Hepatocyte (in vitro differentiated cells): ENCODE results near the gene ITPKB. TPM values are rescaled to one million over a fixed set of nuclear protein-coding genes. Genes with fewer than 3 reads are reported as not detected.

Source experiments
- DNase-seq: peaks from one replicate; pipeline ENCODE4 v3.0.0-alpha.2; 2016; ENCODE audit warnings: low spot score
- H2AFZ ChIP-seq: fragments of 200-600 bp; sonication (generic); 2 replicates; pipeline ENCODE4 v1.6.0; 2016; ENCODE audit warnings: antibody characterized with exemption, mild to moderate bottlenecking
- H3K27ac ChIP-seq: fragments of 200-600 bp; sonication (generic); 2 replicates; pipeline ENCODE4 v1.5.1; 2016; ENCODE audit warnings: mild to moderate bottlenecking
- H3K27me3 ChIP-seq: fragments of 200-600 bp; sonication (generic); 2 replicates; pipeline ENCODE4 v1.6.1; 2016
- H3K36me3 ChIP-seq: fragments of 200-600 bp; sonication (generic); replicated peaks from 2 replicates; pipeline ENCODE4 v1.5.1; 2016; ENCODE audit warnings: low read depth; ENCODE audit not compliant: insufficient read depth
- H3K4me1 ChIP-seq: fragments of 200-600 bp; sonication (generic); 2 replicates; pipeline ENCODE4 v1.5.1; 2016; ENCODE audit warnings: mild to moderate bottlenecking, moderate library complexity; ENCODE audit not compliant: insufficient read depth
- H3K4me2 ChIP-seq: fragments of 200-600 bp; sonication (generic); 2 replicates; pipeline ENCODE4 v1.6.0; 2016
- H3K4me3 ChIP-seq: fragments of 200-600 bp; sonication (generic); 2 replicates; pipeline ENCODE4 v1.5.1; 2016; ENCODE audit warnings: mild to moderate bottlenecking
- H3K79me2 ChIP-seq: fragments of 200-600 bp; sonication (generic); 2 replicates; pipeline ENCODE4 v1.6.0; 2017; ENCODE audit warnings: mild to moderate bottlenecking
- H3K9me2 ChIP-seq: fragments of 200-600 bp; sonication (generic); replicated peaks from 2 replicates; pipeline ENCODE4 v1.6.0; 2017; ENCODE audit warnings: mild to moderate bottlenecking; ENCODE audit not compliant: insufficient read depth
- H3K9me3 ChIP-seq: fragments of 200-600 bp; sonication (generic); 2 replicates; pipeline ENCODE4 v1.5.1; 2016; ENCODE audit warnings: low read depth, mild to moderate bottlenecking
- H4K20me1 ChIP-seq: fragments of 200-600 bp; sonication (generic); 2 replicates; pipeline ENCODE4 v1.6.0; 2016; ENCODE audit warnings: mild to moderate bottlenecking; ENCODE audit not compliant: insufficient read depth, poor library complexity, severe bottlenecking
- EZH2 ChIP-seq: fragments of 200-600 bp; sonication (generic); IDR thresholded peaks from 2 replicates; pipeline ENCODE4 v1.6.1; 2016; ENCODE audit warnings: antibody characterized with exemption, mild to moderate bottlenecking, borderline replicate concordance
- EZH2phosphoT487 ChIP-seq: fragments of 200-600 bp; sonication (generic); IDR thresholded peaks from one replicate; pipeline ENCODE4 v1.6.1; 2018; ENCODE audit warnings: antibody characterized with exemption, mild to moderate bottlenecking, low read depth, moderate library complexity; ENCODE audit not compliant: unreplicated experiment, severe bottlenecking
- WGBS: methylation state at CpG from one replicate; pipeline ENCODE4 v1.1.6; 2016; ENCODE audit warnings: low lambda C conversion rate; ENCODE audit errors: missing lambda C conversion rate; 5-methylcytosine and 5-hydroxymethylcytosine counted together
- polyA plus RNA-seq: library from polyadenylated mRNA; unstranded; fragments of >200 nt; fragmentation: Nextera tagmentation; extraction: Ambion mirVana; gene quantifications from 2 replicates; pipeline ENCODE4 v1.2.1, GENCODE V29; 2016
- total RNA-seq: library from RNA; depleted of rRNA; stranded (reverse); fragments of >200 nt; gene quantifications from 2 replicates; pipeline ENCODE4 v1.2.3, GENCODE V29; 2014
- TF ChIP-seq, protein P1 (sequence below): fragments of 200-600 bp; sonication (generic); IDR thresholded peaks from 2 replicates; pipeline ENCODE4 v1.5.1; 2016; ENCODE audit warnings: antibody characterized with exemption, mild to moderate bottlenecking; ENCODE audit not compliant: poor library complexity

The ITPKB gene
- total and polyA plus RNA-seq, 2 experiments from 2014 or later: 11.0 to 13.8 TPM

DNA sequence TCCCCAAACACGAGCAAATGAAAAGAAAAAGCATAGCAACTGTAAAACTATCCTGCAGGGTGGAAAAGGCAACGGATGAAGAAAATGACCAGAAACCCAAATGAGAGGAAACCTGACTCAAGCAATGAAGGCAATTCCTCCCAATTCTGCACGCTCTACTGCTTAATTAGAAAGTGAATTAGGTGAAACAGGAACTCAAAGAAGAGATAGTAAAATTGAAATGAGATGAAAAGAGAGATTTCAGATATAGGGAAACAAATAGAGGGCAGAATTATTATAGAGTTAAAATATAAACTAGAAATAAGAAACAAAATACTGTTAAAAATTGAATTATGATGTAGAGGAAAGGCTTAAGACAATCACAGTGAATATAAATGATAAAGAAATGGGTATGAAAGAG, 27.5 kb upstream of the ITPKB start:
- DNase-seq: no peak
- no peaks in the 10 kb centered on the region for H3K36me3 ChIP-seq
- H4K20me1 ChIP-seq: no peaks in the 10 kb centered on the region
- no peaks in the 10 kb centered on the region for H3K27me3 ChIP-seq
- no peak for TF ChIP-seq EZH2
- TF ChIP-seq EZH2phosphoT487: no peak
- TF ChIP-seq, protein P1, sequence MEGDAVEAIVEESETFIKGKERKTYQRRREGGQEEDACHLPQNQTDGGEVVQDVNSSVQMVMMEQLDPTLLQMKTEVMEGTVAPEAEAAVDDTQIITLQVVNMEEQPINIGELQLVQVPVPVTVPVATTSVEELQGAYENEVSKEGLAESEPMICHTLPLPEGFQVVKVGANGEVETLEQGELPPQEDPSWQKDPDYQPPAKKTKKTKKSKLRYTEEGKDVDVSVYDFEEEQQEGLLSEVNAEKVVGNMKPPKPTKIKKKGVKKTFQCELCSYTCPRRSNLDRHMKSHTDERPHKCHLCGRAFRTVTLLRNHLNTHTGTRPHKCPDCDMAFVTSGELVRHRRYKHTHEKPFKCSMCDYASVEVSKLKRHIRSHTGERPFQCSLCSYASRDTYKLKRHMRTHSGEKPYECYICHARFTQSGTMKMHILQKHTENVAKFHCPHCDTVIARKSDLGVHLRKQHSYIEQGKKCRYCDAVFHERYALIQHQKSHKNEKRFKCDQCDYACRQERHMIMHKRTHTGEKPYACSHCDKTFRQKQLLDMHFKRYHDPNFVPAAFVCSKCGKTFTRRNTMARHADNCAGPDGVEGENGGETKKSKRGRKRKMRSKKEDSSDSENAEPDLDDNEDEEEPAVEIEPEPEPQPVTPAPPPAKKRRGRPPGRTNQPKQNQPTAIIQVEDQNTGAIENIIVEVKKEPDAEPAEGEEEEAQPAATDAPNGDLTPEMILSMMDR: no peak
- no peaks in the 10 kb centered on the region for H3K79me2 ChIP-seq
- no peaks in the 10 kb centered on the region for H3K4me1 ChIP-seq
- no peak overlapping the region for H3K4me3 ChIP-seq
- no peak overlapping the region for H3K27ac ChIP-seq
- WGBS: 81% methylated on average over 3 of the region's 3 CpGs
- H3K9me3 ChIP-seq: no peaks in the 10 kb centered on the region
- H3K4me2 ChIP-seq: no peak overlapping the region
- H3K9me2 ChIP-seq: no peaks in the 10 kb centered on the region
- no peak overlapping the region for H2AFZ ChIP-seq

DNA sequence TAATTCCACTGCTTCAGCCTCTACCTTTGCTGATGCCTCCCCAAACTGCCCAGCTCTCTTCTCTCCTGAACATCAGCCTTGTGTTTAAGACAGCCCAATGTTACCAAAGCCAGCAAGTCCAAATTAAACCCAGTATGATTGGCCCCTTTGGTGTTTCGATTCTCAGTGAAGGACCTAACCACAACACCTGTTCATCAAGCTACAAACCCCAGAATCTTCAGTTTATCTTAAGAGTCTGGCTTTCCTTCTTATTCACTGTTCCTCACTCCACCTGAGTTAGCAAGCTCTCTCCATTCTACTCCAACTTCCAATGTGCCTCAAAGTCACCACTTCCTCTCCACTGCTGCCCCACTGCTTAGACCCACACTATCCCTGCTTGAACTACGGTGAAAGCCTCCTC, 25.5 kb upstream of the ITPKB start:
- no peaks in the 10 kb centered on the region for H4K20me1 ChIP-seq
- TF ChIP-seq, protein P1: no peak
- TF ChIP-seq EZH2 (no peak), EZH2phosphoT487 (no peak)
- H3K4me1 ChIP-seq: no peaks in the 10 kb centered on the region
- no peak for DNase-seq
- no peaks in the 10 kb centered on the region for H3K9me3 ChIP-seq
- no peak overlapping the region for H3K4me3 ChIP-seq
- no peak overlapping the region for H2AFZ ChIP-seq
- H3K79me2 ChIP-seq: no peaks in the 10 kb centered on the region
- no peak overlapping the region for H3K27ac ChIP-seq
- no peaks in the 10 kb centered on the region for H3K27me3 ChIP-seq
- H3K4me2 ChIP-seq: no peak overlapping the region
- 96% methylated on average over 2 of the region's 2 CpGs for WGBS
- H3K9me2 ChIP-seq: no peaks in the 10 kb centered on the region
- H3K36me3 ChIP-seq: no peaks in the 10 kb centered on the region

DNA sequence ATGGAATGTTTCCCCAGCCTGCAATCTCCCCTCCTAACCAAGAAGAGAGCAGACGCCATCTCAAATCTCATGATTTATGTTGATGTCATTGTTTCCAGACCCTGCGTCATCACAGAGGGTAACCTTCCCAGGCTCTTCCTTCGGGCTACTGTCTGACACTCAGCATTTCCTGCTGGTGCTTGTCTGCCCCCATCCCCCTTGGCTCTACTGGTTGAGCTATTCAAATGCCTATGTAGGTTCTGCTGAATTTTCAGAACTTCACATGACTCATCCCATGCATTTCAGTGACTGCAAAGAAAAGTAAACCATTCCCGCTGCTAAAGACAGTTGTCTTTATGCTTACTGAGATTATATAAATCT, 24.8 kb upstream of the ITPKB start:
- H3K79me2 ChIP-seq: no peaks in the 10 kb centered on the region
- no peak overlapping the region for H2AFZ ChIP-seq
- H3K4me3 ChIP-seq: no peak overlapping the region
- TF ChIP-seq EZH2 (no peak), EZH2phosphoT487 (no peak)
- TF ChIP-seq, protein P1: no peak
- 19% methylated on average over 4 of the region's 4 CpGs for WGBS
- H3K27ac ChIP-seq: no peak overlapping the region
- no peaks in the 10 kb centered on the region for H3K36me3 ChIP-seq
- no peaks in the 10 kb centered on the region for H3K4me1 ChIP-seq
- H4K20me1 ChIP-seq: no peaks in the 10 kb centered on the region
- no peak overlapping the region for H3K4me2 ChIP-seq
- DNase-seq: peak; percentile 75
- H3K27me3 ChIP-seq: no peaks in the 10 kb centered on the region
- H3K9me3 ChIP-seq: no peaks in the 10 kb centered on the region
- no peaks in the 10 kb centered on the region for H3K9me2 ChIP-seq
